KOPT-K1 (cell line): ENCODE measurements around the gene GSG1L.

ENCODE experiments used
- H3K27ac ChIP-seq: fragments of 200-600 bp; sonication (generic); 2 replicates; pipeline ENCODE4 v1.5.1; 2016; ENCODE audit warnings: antibody characterized with exemption, mild to moderate bottlenecking, low read depth, low read length; ENCODE audit not compliant: poor library complexity, severe bottlenecking
- H3K36me3 ChIP-seq: fragments of 200-600 bp; sonication (generic); 2 replicates; pipeline ENCODE4 v1.5.1; 2017; ENCODE audit warnings: antibody characterized with exemption, mild to moderate bottlenecking, low read length, moderate library complexity; ENCODE audit not compliant: insufficient read depth
- H3K9me3 ChIP-seq: fragments of 200-600 bp; sonication (generic); 2 replicates; pipeline ENCODE4 v1.5.1; 2017; ENCODE audit warnings: antibody characterized with exemption, low read length, mild to moderate bottlenecking; ENCODE audit not compliant: insufficient read depth, poor library complexity, severe bottlenecking

Gene GSG1L

GRCh38 chr16:27764869-27765675 lies 298.4 kb downstream of the GSG1L start:
- Histone ChIP-seq H3K27ac (no peak overlapping the region), H3K36me3 (no peaks in the 10 kb centered on the region; the same call in 1 of the 2 replicates), H3K9me3 (peaks cover 13% of the 10 kb centered on the region)

- Histone ChIP-seq H3K27ac (no peak overlapping the region), H3K9me3 (peaks cover 13% of the 10 kb centered on the region), H3K36me3 (no peaks in the 10 kb centered on the region; the same call in 1 of the 2 replicates)
Observed at GRCh38 chr16:27764427-27764826, 299.1 kb downstream of the GSG1L start.

- Histone ChIP-seq H3K36me3 (no peaks in the 10 kb centered on the region; the same call in 1 of the 2 replicates), H3K27ac (no peak overlapping the region), H3K9me3 (peaks cover 13% of the 10 kb centered on the region)
Observed at GRCh38 chr16:27762441-27762840, 301.1 kb downstream of the GSG1L start.

- H3K36me3 ChIP-seq, result no peaks in the 10 kb centered on the region; the same call in 1 of the 2 replicates
- H3K9me3 ChIP-seq, result peaks cover 13% of the 10 kb centered on the region
- no peak overlapping the region for H3K27ac ChIP-seq
Observed at GRCh38 chr16:27761816-27762215, 301.7 kb downstream of the GSG1L start.

GRCh38 chr16:27760789-27761176 lies 302.7 kb downstream of the GSG1L start:
- peaks cover 13% of the 10 kb centered on the region for H3K9me3 ChIP-seq
- no peak overlapping the region for H3K27ac ChIP-seq
- H3K36me3 ChIP-seq, result no peaks in the 10 kb centered on the region; the same call in 1 of the 2 replicates

- Histone ChIP-seq H3K9me3 (peaks cover 13% of the 10 kb centered on the region), H3K36me3 (no peaks in the 10 kb centered on the region; the same call in 1 of the 2 replicates), H3K27ac (no peak overlapping the region)
Observed at GRCh38 chr16:27759967-27760788, 303.3 kb downstream of the GSG1L start.

- H3K9me3 ChIP-seq, result peaks cover 9% of the 10 kb centered on the region
- H3K27ac ChIP-seq, result no peak overlapping the region
- no peaks in the 10 kb centered on the region; the same call in 1 of the 2 replicates for H3K36me3 ChIP-seq
Observed at GRCh38 chr16:27759301-27759871, 304.1 kb downstream of the GSG1L start.

GRCh38 chr16:27758544-27758943 lies 305.0 kb downstream of the GSG1L start:
- no peak overlapping the region for H3K27ac ChIP-seq
- no peaks in the 10 kb centered on the region for H3K36me3 ChIP-seq
- peaks cover under 1% of the 10 kb centered on the region for H3K9me3 ChIP-seq

- Histone ChIP-seq H3K27ac (no peak overlapping the region), H3K9me3 (no peaks in the 10 kb centered on the region), H3K36me3 (no peaks in the 10 kb centered on the region)
Observed at GRCh38 chr16:27756206-27756970, 307.1 kb downstream of the GSG1L start.

GRCh38 chr16:27754788-27755690 lies 308.5 kb downstream of the GSG1L start:
- Histone ChIP-seq H3K27ac (no peak overlapping the region), H3K36me3 (no peaks in the 10 kb centered on the region), H3K9me3 (no peaks in the 10 kb centered on the region)

GRCh38 chr16:27753563-27753962 lies 310.0 kb downstream of the GSG1L start:
- H3K27ac ChIP-seq, result no peak overlapping the region
- H3K36me3 ChIP-seq, result no peaks in the 10 kb centered on the region
- H3K9me3 ChIP-seq, result no peaks in the 10 kb centered on the region

- Histone ChIP-seq H3K9me3 (no peaks in the 10 kb centered on the region), H3K27ac (no peak overlapping the region), H3K36me3 (no peaks in the 10 kb centered on the region)
Observed at GRCh38 chr16:27752241-27752640, 311.3 kb downstream of the GSG1L start.

- Histone ChIP-seq H3K27ac (no peak overlapping the region), H3K9me3 (no peaks in the 10 kb centered on the region), H3K36me3 (no peaks in the 10 kb centered on the region)
Observed at GRCh38 chr16:27751676-27752075, 311.8 kb downstream of the GSG1L start.

- Histone ChIP-seq H3K9me3 (no peaks in the 10 kb centered on the region), H3K36me3 (no peaks in the 10 kb centered on the region), H3K27ac (no peak overlapping the region)
Observed at GRCh38 chr16:27751233-27751632, 312.3 kb downstream of the GSG1L start.
